GM23338 (cell line): ENCODE data around the gene DST. TPM values are rescaled to one million over a fixed set of nuclear protein-coding genes. Genes with fewer than 3 reads are reported as not detected.

Experiments
- ATAC-seq: fragments of 200-7000 bp; cut with Tn5 transposase; 3 replicates; pipeline ENCODE4 v1.9.1; 2020
- DNase-seq: peaks from one replicate; pipeline ENCODE4 v3.0.0-alpha.2; 2015; ENCODE audit warnings: low spot score
- H2AFZ ChIP-seq: fragments of 200-600 bp; sonication (generic); 2 replicates; pipeline ENCODE4 v1.8.0; 2016; ENCODE audit warnings: antibody characterized with exemption, mild to moderate bottlenecking, moderate library complexity
- H3F3A ChIP-seq: fragments of 200-600 bp; sonication (generic); replicated peaks from 2 replicates; pipeline ENCODE4 v1.8.0; 2017; ENCODE audit warnings: antibody characterized with exemption, mixed run types, low read depth
- H3K27ac ChIP-seq: fragments of 200-600 bp; sonication (generic); 2 replicates; pipeline ENCODE4 v1.6.1; 2016; ENCODE audit warnings: low read depth
- H3K27me3 ChIP-seq: fragments of 200-600 bp; sonication (generic); 2 replicates; pipeline ENCODE4 v1.8.0; 2016; ENCODE audit warnings: mild to moderate bottlenecking, mixed run types, moderate library complexity; ENCODE audit not compliant: insufficient read depth
- H3K36me3 ChIP-seq: fragments of 200-600 bp; sonication (generic); 2 replicates; pipeline ENCODE4 v1.8.0; 2016; ENCODE audit warnings: mild to moderate bottlenecking; ENCODE audit not compliant: insufficient read depth
- H3K4me1 ChIP-seq: fragments of 200-600 bp; sonication (generic); 2 replicates; pipeline ENCODE4 v1.8.0; 2016; ENCODE audit warnings: mild to moderate bottlenecking, moderate library complexity; ENCODE audit not compliant: insufficient read depth
- H3K4me2 ChIP-seq: fragments of 200-600 bp; sonication (generic); 2 replicates; pipeline ENCODE4 v1.7.1; 2017; ENCODE audit warnings: mixed run types
- H3K4me3 ChIP-seq: fragments of 200-600 bp; sonication (generic); 2 replicates; pipeline ENCODE4 v1.6.1; 2016; ENCODE audit warnings: mixed run types
- H3K79me2 ChIP-seq: fragments of 200-600 bp; sonication (generic); replicated peaks from 2 replicates; pipeline ENCODE4 v1.8.0; 2017; ENCODE audit warnings: mild to moderate bottlenecking; ENCODE audit not compliant: insufficient read depth
- H3K9me2 ChIP-seq: fragments of 200-600 bp; sonication (generic); 2 replicates; pipeline ENCODE4 v1.8.0; 2017; ENCODE audit not compliant: insufficient read depth
- H4K20me1 ChIP-seq: fragments of 200-600 bp; sonication (generic); replicated peaks from 2 replicates; pipeline ENCODE4 v1.8.0; 2017; ENCODE audit warnings: mild to moderate bottlenecking; ENCODE audit not compliant: insufficient read depth
- H3K27ac Mint-ChIP-seq: 2 replicates; pipeline ENCODE4 v1.8.0; 2020; ENCODE audit warnings: inconsistent platforms, mild to moderate bottlenecking, moderate library complexity, mixed read lengths
- H3K27me3 Mint-ChIP-seq: 3 replicates; pipeline ENCODE4 v1.8.0; 2022; ENCODE audit warnings: low read depth, mild to moderate bottlenecking, moderate library complexity, mixed read lengths, inconsistent platforms; ENCODE audit not compliant: insufficient read depth, poor library complexity
- H3K36me3 Mint-ChIP-seq: 3 replicates; pipeline ENCODE4 v1.8.0; 2021; ENCODE audit warnings: low read depth, mild to moderate bottlenecking, inconsistent platforms, moderate library complexity, mixed read lengths
- H3K4me1 Mint-ChIP-seq: 3 replicates; pipeline ENCODE4 v1.8.0; 2020; ENCODE audit warnings: mild to moderate bottlenecking, inconsistent platforms, mixed read lengths
- H3K4me3 Mint-ChIP-seq: 3 replicates; pipeline ENCODE4 v1.8.0; 2021; ENCODE audit warnings: moderate library complexity, mild to moderate bottlenecking, inconsistent platforms, mixed read lengths
- H3K9me3 Mint-ChIP-seq: 3 replicates; pipeline ENCODE4 v1.8.0; 2020; ENCODE audit warnings: moderate library complexity, mild to moderate bottlenecking, inconsistent platforms, mixed read lengths
- JUNB ChIP-seq: IDR thresholded peaks from one replicate; pipeline ENCODE4 v1.6.1; 2016; ENCODE audit warnings: antibody characterized with exemption; ENCODE audit not compliant: unreplicated experiment
- NANOG ChIP-seq: IDR thresholded peaks from 2 replicates; pipeline ENCODE4 v1.6.1; 2016; ENCODE audit warnings: antibody characterized with exemption, borderline replicate concordance
- POLR2AphosphoS5 ChIP-seq: IDR thresholded peaks from 2 replicates; pipeline ENCODE4 v1.6.1; 2016; ENCODE audit warnings: antibody characterized with exemption, low read depth
- REST ChIP-seq: IDR thresholded peaks from one replicate; pipeline ENCODE4 v1.6.1; 2018; ENCODE audit warnings: antibody characterized with exemption; ENCODE audit not compliant: unreplicated experiment
- ZNF462 ChIP-seq: fragments of 250-450 bp; sonication (Bioruptor Pico); IDR thresholded peaks from 2 replicates; pipeline ENCODE4 v1.5.0; 2020; ENCODE audit warnings: mild to moderate bottlenecking, moderate library complexity
- polyA plus RNA-seq: library from polyadenylated mRNA; unstranded; fragments of >200 nt; fragmentation: Nextera tagmentation; extraction: Ambion mirVana; gene quantifications from 2 replicates; pipeline ENCODE4 v1.2.1, GENCODE V29; 2016
- total RNA-seq: library from RNA; depleted of rRNA; stranded (reverse); fragments of >200 nt; shearing (Covaris generic); gene quantifications from 2 replicates; pipeline ENCODE4 v1.2.3, GENCODE V29; 2014

The DST gene
- total and polyA plus RNA-seq, 2 experiments from 2014 or later = 88.7 to 188 TPM

GRCh38 chr6:56660381-56660730 lies 17.7 kb upstream of the DST start (continued):
- TF ChIP-seq ZNF462 (CRISPR knock-in tag) (no peak), POLR2AphosphoS5 (no peak)

- H3K36me3 ChIP-seq = no peaks in the 10 kb centered on the region
- Mint-ChIP-seq H3K9me3 (no peaks in the 10 kb centered on the region; the same call in 2 of the 3 replicates), H3K36me3 (no peaks in the 10 kb centered on the region), H3K27me3 (peaks cover 1% of the 10 kb centered on the region), H3K4me1 (peaks cover 38% of the 10 kb centered on the region), H3K4me3 (no peak overlapping the region), H3K27ac (peak overlapping the region; percentile 72)
- H3F3A ChIP-seq = no peaks in the 10 kb centered on the region
- H2AFZ ChIP-seq = no peak overlapping the region
- H3K4me1 ChIP-seq = peaks cover 28% of the 10 kb centered on the region
- H3K79me2 ChIP-seq = peaks cover 34% of the 10 kb centered on the region
- H4K20me1 ChIP-seq = 0 out of 2 replicates have a peak, but pooled peaks cover 7% of the 10 kb centered on the region
- DNase-seq (no peak), ATAC-seq (no peak)
- H3K4me3 ChIP-seq = no peak overlapping the region
- no peaks in the 10 kb centered on the region for H3K27me3 ChIP-seq
- H3K9me2 ChIP-seq = no peaks in the 10 kb centered on the region
- H3K4me2 ChIP-seq = no peak overlapping the region
- peak overlapping the region; percentile 43; the same call in 1 of the 2 replicates for H3K27ac ChIP-seq
- TF ChIP-seq REST (no peak), NANOG (no peak), ZNF462 (CRISPR knock-in tag) (no peak), JUNB (no peak)
Observed at GRCh38 chr6:56659721-56660380, 17.2 kb upstream of the DST start.
